HK-2 (cell line): ENCODE results near the gene ACBD6.

Experiments used
- DNase-seq: peaks from one replicate; pipeline ENCODE4 v3.0.0-alpha.2; 2018; ENCODE audit not compliant: unreplicated experiment

The ACBD6 gene

GRCh38 chr1:180239145-180240096 is 263.0 kb downstream of the ACBD6 start:
- DNase-seq = no peak

GRCh38 chr1:180238675-180239074 is 263.7 kb downstream of the ACBD6 start:
- no peak for DNase-seq
